OCI-LY3 (cell line): ENCODE data around the gene THRB.

Experiments
- H2AFZ ChIP-seq: fragments of 200-600, 300-600 bp; shearing (Covaris generic); 2 replicates; pipeline ENCODE4 v1.6.0; 2014; ENCODE audit warnings: antibody characterized with exemption, low read depth, low read length
- H3K27ac ChIP-seq: fragments of 200-600, 300-600 bp; sonication (generic); 2 replicates; pipeline ENCODE4 v1.5.1; 2014; ENCODE audit warnings: mild to moderate bottlenecking, low read length, moderate library complexity, mixed read lengths
- H3K27me3 ChIP-seq: fragments of 200-600, 300-600 bp; sonication (generic); 2 replicates; pipeline ENCODE4 v1.6.1; 2014; ENCODE audit warnings: low read depth, low read length, mixed read lengths
- H3K36me3 ChIP-seq: fragments of 200-600, 300-600 bp; sonication (generic); replicated peaks from 2 replicates; pipeline ENCODE3; 2014; ENCODE audit warnings: low read depth, low read length, mixed read lengths
- H3K4me1 ChIP-seq: fragments of 300-600, 200-600 bp; sonication (generic); 2 replicates; pipeline ENCODE4 v1.6.1; 2014; ENCODE audit warnings: low read length, mixed read lengths
- H3K4me2 ChIP-seq: fragments of 200-600, 300-600 bp; sonication (generic); 2 replicates; pipeline ENCODE4 v1.6.1; 2014; ENCODE audit warnings: low read length, mixed read lengths
- H3K4me3 ChIP-seq: fragments of 300-600, 200-600 bp; sonication (generic); 2 replicates; pipeline ENCODE4 v1.5.1; 2014; ENCODE audit warnings: antibody characterized with exemption, mild to moderate bottlenecking, low read length, moderate library complexity
- H3K79me2 ChIP-seq: fragments of 300-600, 200-600 bp; shearing (Covaris generic); 2 replicates; pipeline ENCODE4 v1.6.1; 2014; ENCODE audit warnings: mild to moderate bottlenecking, low read length, mixed read lengths
- H3K9ac ChIP-seq: fragments of 300-600, 200-600 bp; shearing (Covaris generic); 2 replicates; pipeline ENCODE4 v1.6.0; 2014; ENCODE audit warnings: mild to moderate bottlenecking, low read length, moderate library complexity
- H3K9me3 ChIP-seq: fragments of 200-600, 300-600 bp; shearing (Covaris generic); 2 replicates; pipeline ENCODE4 v1.6.1; 2014; ENCODE audit warnings: low read length, mixed read lengths; ENCODE audit not compliant: insufficient read depth
- H4K20me1 ChIP-seq: fragments of 200-600, 300-600 bp; sonication (generic); 2 replicates; pipeline ENCODE4 v1.6.1; 2016; ENCODE audit warnings: low read length, mixed read lengths; ENCODE audit not compliant: insufficient read depth
- EZH2phosphoT487 ChIP-seq: fragments of 200-600 bp; shearing (Covaris generic); IDR thresholded peaks from 2 replicates; pipeline ENCODE4 v1.6.1; 2018; ENCODE audit warnings: antibody characterized with exemption, mixed run types, low read depth
- TF ChIP-seq, protein P1 (sequence below): fragments of 200-600, 300-600 bp; sonication (generic); IDR thresholded peaks from 2 replicates; pipeline ENCODE4 v1.5.1; 2014; ENCODE audit warnings: antibody characterized with exemption, low read length, low read depth

The THRB gene

DNA sequence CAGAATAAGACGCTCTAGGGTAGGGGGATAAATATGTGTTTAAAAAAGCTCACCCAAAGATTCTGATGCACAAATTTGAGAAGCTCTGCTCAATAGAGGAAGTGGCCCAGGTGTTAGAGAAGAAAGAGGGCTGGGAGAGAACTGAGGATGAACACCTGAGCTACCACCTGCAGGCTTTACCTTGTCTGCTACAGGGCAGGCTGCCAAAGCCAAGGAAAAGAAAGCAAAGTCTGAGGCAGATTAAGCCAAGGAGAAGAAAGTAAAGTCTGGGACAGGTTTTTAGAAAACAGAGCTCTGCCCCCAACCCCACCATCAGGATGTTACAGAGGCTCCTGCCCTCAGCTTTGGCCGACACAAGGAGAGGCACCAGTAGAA lies 92.9 kb downstream of the THRB start:
- no peak for TF ChIP-seq EZH2phosphoT487
- TF ChIP-seq, protein P1, sequence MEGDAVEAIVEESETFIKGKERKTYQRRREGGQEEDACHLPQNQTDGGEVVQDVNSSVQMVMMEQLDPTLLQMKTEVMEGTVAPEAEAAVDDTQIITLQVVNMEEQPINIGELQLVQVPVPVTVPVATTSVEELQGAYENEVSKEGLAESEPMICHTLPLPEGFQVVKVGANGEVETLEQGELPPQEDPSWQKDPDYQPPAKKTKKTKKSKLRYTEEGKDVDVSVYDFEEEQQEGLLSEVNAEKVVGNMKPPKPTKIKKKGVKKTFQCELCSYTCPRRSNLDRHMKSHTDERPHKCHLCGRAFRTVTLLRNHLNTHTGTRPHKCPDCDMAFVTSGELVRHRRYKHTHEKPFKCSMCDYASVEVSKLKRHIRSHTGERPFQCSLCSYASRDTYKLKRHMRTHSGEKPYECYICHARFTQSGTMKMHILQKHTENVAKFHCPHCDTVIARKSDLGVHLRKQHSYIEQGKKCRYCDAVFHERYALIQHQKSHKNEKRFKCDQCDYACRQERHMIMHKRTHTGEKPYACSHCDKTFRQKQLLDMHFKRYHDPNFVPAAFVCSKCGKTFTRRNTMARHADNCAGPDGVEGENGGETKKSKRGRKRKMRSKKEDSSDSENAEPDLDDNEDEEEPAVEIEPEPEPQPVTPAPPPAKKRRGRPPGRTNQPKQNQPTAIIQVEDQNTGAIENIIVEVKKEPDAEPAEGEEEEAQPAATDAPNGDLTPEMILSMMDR, result no peak
- no peak overlapping the region for H2AFZ ChIP-seq
- H3K4me3 ChIP-seq, result no peak overlapping the region
- H3K79me2 ChIP-seq, result no peaks in the 10 kb centered on the region
- H3K9me3 ChIP-seq, result no peaks in the 10 kb centered on the region
- H3K27me3 ChIP-seq, result no peaks in the 10 kb centered on the region
- H3K4me1 ChIP-seq, result peaks cover 3% of the 10 kb centered on the region; the same call in 1 of the 2 replicates
- no peaks in the 10 kb centered on the region for H4K20me1 ChIP-seq
- no peak overlapping the region for H3K9ac ChIP-seq
- no peak overlapping the region for H3K4me2 ChIP-seq
- no peak overlapping the region for H3K27ac ChIP-seq
- H3K36me3 ChIP-seq, result no peaks in the 10 kb centered on the region

DNA sequence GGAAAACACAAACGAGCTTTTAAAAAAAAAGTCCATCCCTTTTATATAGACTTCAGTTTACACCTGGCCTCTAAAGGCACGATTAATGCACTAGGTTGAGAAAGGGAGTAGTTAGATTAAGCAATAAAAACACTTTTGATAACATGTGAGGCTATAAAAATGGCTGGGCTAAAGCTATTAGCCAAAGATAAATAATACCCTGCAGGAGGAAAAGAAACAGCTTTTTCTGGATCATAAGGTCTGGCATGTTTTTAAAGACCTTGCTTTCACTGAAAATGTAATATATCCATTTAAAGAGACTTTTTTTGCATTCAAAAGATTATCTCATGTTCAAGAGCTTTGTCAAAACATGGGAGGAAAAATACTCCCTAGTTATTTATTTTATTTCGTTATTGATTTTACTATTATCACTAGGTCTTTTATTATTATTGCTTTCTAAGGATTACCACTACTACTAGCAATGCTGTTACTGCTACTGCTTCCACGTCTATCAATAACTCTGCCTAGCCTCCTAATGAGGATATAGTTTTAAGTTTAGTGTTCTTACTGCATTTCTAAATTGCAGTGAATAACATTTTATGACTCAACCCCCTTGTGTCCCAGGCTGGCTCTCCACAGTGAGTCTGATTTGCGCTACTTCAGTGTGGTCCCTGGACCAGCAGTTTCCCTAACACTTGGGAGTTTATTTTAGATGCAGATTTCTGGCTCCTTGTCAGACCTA lies 93.4 kb downstream of the THRB start:
- Histone ChIP-seq H3K36me3 (no peaks in the 10 kb centered on the region), H3K4me3 (no peak overlapping the region), H3K9ac (no peak overlapping the region), H3K9me3 (no peaks in the 10 kb centered on the region), H2AFZ (no peak overlapping the region), H3K4me2 (no peak overlapping the region), H3K27me3 (no peaks in the 10 kb centered on the region), H3K79me2 (no peaks in the 10 kb centered on the region), H3K27ac (no peak overlapping the region), H3K4me1 (peaks cover 3% of the 10 kb centered on the region; the same call in 1 of the 2 replicates), H4K20me1 (no peaks in the 10 kb centered on the region)
- TF ChIP-seq, protein P1, result no peak
- no peak for TF ChIP-seq EZH2phosphoT487

DNA sequence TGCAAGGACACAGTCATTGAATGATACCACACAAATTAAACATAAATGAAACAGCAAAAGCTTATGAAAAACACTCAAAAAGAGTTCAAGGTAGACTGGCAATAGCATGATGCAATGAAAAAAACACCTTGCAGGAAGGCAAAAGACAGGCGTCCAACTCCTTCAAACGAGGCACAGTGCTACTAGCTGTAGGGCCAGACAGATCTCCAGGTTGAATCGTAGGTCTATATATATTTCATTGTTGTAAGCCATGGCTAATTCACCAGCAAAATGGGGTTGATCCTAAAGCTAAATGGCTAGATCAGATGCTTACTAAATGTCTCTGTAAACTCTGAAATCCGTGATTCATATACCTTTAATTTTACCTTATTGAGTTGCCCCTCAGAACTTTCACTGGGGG lies 94.2 kb downstream of the THRB start:
- Histone ChIP-seq H3K27me3 (no peaks in the 10 kb centered on the region), H3K79me2 (no peaks in the 10 kb centered on the region), H3K36me3 (no peaks in the 10 kb centered on the region), H3K4me3 (no peak overlapping the region), H3K27ac (no peak overlapping the region), H4K20me1 (no peaks in the 10 kb centered on the region), H3K4me2 (no peak overlapping the region), H3K9ac (no peak overlapping the region), H2AFZ (no peak overlapping the region), H3K4me1 (peaks cover 3% of the 10 kb centered on the region; the same call in 1 of the 2 replicates), H3K9me3 (no peaks in the 10 kb centered on the region)
- no peak for TF ChIP-seq EZH2phosphoT487
- TF ChIP-seq, protein P1, result no peak

DNA sequence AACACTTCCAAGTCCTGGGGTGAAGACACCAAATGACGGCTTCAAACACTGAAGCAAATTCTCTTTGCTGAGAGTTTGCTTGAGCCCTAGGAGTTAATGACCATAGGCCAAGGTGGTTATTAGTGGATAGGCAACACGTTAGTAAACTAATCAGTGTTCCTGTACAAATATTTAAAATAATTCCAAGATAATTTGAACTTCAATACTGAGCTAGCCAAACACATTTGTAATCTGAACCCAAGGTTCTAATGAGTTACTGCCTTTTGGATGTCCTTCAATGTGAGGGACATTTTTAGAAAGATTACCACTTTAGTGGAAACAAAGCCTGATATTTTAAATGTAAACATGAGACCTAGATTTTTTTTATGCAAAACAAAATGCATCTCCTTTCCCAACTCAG lies 94.6 kb downstream of the THRB start:
- no peak overlapping the region for H2AFZ ChIP-seq
- H3K27me3 ChIP-seq, result no peaks in the 10 kb centered on the region
- H3K4me2 ChIP-seq, result no peak overlapping the region
- no peaks in the 10 kb centered on the region for H3K9me3 ChIP-seq
- H3K4me3 ChIP-seq, result no peak overlapping the region
- no peaks in the 10 kb centered on the region for H4K20me1 ChIP-seq
- H3K36me3 ChIP-seq, result no peaks in the 10 kb centered on the region
- no peak for TF ChIP-seq EZH2phosphoT487
- TF ChIP-seq, protein P1, result no peak
- H3K27ac ChIP-seq, result no peak overlapping the region
- no peak overlapping the region for H3K9ac ChIP-seq
- H3K79me2 ChIP-seq, result no peaks in the 10 kb centered on the region
- H3K4me1 ChIP-seq, result peaks cover 3% of the 10 kb centered on the region; the same call in 1 of the 2 replicates
